CD4-positive, alpha-beta T cell treated with Interleukin-12 subunit alpha and Interleukin-12 subunit beta, for 1 hour (primary cell): ENCODE data around the gene ZNF469.
"Not testable (repeated sequence)": the region's sequence is repeated elsewhere in the genome, so short reads cannot be mapped to it uniquely, and the experiment has no call there.

Experiments
- DNase-seq: peaks from one replicate; pipeline ENCODE4 v3.0.0-alpha.2; 2020

Gene ZNF469

GRCh38 chr16:88359008-88359407 lies 23.8 kb upstream of the ZNF469 start:
- no peak for DNase-seq

DNA sequence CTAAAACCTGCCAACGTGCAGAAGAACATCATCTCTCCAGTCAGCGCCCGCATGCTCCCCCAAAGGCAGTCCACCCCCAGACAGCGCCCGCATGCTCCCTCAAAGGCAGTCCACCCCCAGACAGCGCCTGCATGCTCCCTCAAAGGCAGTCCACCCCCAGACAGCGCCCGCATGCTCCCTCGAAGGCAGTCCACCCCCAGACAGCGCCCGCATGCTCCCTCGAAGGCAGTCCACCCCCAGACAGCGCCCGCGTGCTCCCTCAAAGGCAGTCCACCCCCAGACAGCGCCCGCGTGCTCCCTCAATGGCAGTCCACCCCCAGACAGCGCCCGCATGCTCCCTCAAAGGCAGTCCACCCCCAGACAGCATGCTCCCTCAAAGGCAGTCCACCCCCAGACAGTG lies 22.4 kb upstream of the ZNF469 start:
- DNase-seq: not testable (repeated sequence)

DNA sequence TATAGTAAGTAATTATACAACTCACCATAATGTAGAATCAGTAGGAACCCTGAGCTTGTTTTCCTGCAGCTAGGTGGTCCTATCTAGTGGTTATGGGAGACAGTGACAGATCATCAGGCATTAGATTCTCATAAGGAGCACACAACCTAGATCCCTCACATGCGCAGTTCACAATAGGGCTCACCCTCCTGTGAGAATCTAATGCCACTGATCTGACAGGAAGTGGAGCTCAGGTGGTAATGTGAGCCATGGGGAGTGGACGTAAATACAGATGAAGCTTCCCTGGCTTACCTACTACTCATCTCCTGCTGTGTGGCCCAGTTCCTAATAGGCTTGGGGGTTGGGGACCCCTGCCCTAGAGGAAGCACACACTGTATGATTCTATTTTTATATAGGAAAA lies 21.8 kb upstream of the ZNF469 start:
- no peak for DNase-seq

GRCh38 chr16:88361775-88362174 lies 21.0 kb upstream of the ZNF469 start:
- DNase-seq: no peak

- no peak for DNase-seq
These were observed 19.4 kb upstream of the ZNF469 start for GRCh38 chr16:88363239-88363891.

GRCh38 chr16:88365244-88365865 lies 17.4 kb upstream of the ZNF469 start:
- no peak for DNase-seq

GRCh38 chr16:88366032-88366703 lies 16.6 kb upstream of the ZNF469 start:
- DNase-seq: no peak

GRCh38 chr16:88366704-88367047 lies 16.1 kb upstream of the ZNF469 start:
- DNase-seq: no peak

DNA sequence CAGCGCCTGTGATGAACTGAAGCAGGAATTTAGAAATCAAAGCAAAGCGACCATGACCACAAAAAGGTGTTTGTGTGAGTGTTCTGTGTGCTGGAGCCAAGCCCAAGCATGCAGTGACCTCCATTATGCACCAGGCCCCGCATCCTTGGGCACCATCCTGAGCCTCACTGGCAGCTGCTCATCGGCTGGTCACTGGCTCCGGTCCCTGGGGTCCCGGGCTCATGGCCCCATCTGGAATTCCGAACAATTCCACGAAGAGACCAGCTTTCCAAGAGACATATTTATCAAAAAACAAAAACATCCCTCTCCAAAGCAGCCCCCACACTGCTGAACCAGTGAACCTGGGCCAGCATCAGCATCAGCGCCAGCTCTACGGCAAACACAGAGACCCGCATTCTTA lies 15.2 kb upstream of the ZNF469 start:
- DNase-seq: no peak

DNA sequence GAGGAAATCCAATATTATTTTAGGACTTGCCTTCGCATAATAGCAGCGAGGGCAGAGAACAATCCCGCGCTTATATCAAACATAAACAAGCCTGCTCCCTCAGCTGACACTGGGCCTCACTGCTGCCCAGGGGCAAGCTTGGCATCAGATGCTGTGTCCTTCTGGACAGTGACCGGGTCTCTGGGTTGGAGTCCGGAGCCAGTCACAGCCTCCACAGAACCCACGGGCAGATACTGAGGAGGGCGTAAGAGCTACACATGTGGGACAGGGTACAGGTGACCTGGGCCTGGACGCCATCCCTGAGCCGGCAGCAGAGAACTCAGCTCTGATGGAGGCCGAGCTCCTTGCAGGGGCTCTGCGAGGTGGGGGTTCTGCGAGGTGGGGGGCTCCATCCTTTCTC lies 14.7 kb upstream of the ZNF469 start:
- DNase-seq: no peak

DNA sequence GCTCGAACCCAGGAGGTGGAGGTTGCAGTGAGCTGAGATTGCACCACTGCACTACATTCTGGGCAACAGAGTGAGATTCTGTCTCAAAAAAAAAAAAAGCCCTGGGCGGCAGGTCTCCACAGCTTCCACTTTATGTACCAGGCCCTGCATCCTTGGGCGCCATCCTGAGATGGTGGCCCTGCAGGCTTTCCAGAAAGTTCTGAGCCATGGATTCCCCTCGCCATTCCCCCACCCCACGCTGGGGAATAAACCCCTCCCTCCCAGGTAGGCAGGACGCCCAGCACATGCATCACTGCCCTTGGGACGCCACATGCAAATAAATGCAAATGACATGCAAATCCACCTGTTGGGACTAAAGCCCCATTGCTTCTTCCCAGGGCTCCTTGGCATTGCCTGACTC lies 13.8 kb upstream of the ZNF469 start:
- no peak for DNase-seq

DNA sequence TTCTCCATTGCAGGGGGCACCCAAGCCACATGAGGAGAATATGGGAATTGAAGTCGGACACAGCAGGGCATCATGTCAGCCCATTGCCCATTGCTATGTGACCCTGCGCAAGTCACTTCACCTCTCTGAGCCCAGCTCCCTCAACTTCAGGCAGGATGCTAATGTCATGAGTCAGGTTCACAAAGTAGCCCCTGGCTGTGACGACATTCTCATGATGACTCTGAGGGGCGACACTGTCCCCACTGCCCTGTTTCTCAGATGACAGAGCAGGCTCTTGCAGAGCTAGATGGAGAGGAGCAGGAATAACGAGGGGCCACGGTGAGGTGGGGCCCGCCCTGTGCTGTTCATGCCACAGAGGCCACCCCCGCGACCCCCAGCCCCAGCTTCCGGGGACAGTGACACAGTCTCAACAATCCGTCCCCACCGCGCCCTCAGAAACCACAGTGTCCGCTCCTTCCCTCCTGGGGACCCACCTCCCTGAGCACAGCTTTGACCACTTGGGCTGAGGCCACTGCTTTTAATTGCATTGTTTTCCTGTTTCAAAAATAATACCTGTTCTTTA lies 13.2 kb upstream of the ZNF469 start:
- no peak for DNase-seq

- no peak for DNase-seq
These were observed 12.4 kb upstream of the ZNF469 start for GRCh38 chr16:88370365-88370764.

DNA sequence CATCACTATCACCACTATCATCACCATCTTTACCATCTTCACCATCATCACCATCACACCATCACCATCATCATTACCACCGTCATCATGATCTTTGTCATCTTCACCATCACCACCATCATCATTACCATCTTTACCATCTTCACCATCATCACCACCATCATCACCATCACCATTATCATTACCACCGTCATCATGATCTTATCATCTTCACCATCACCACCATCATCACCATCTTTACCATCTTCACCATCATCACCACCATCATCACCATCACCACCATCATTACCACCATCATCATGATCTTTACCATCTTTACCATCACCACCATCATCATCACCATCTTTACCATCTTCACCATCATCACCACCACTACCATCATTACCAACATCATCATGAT lies 10.2 kb upstream of the ZNF469 start:
- no peak for DNase-seq

- no peak for DNase-seq
These were observed 9.5 kb upstream of the ZNF469 start for GRCh38 chr16:88373211-88373610.

DNA sequence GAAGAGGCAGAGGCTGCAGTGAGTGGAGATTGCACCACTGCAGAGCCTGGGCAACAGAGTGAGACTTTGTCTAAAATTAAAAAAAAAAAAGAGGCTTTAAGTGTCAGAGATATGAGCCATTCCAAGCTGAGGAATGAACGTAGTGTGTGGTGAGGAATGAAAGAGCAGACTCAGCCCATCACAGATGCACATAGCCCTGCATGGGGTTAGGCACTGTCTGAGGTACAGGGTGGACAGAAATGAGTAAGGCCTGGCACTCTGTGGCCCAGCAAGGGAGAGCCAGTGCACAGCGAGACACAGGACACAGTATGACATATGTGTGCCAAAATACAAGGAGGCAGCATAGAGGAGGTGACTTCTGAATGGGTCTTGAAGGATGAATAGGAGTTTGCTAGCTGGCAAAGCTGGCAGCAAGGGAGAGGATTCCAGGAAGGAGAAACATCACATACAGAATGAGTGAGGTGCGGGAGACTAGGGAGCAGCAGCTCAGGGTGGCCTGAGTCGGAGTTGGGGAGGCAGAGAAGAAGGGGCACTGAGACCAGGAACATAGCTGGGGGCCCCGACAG lies 8.7 kb upstream of the ZNF469 start:
- no peak for DNase-seq

DNA sequence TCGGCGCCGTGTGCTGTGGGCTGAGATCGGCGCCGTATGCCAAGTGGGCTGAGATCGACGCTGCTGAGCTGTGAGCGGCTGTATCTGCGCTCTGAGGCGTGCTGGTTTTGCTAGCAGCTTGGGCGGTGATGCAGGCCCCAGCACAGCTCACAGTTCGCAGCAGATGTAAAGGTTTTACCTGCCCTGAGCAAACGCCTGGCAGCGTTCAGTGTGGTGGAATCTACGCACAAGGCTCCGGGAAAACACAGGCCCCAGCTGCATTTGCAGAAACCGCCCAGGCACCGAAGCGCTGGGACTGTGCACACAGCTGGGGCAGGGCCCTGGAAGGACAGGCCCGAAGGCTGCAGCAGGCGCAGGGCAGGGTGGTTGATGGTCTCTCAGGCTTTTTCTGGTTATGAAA lies 8.0 kb upstream of the ZNF469 start:
- DNase-seq: no peak

DNA sequence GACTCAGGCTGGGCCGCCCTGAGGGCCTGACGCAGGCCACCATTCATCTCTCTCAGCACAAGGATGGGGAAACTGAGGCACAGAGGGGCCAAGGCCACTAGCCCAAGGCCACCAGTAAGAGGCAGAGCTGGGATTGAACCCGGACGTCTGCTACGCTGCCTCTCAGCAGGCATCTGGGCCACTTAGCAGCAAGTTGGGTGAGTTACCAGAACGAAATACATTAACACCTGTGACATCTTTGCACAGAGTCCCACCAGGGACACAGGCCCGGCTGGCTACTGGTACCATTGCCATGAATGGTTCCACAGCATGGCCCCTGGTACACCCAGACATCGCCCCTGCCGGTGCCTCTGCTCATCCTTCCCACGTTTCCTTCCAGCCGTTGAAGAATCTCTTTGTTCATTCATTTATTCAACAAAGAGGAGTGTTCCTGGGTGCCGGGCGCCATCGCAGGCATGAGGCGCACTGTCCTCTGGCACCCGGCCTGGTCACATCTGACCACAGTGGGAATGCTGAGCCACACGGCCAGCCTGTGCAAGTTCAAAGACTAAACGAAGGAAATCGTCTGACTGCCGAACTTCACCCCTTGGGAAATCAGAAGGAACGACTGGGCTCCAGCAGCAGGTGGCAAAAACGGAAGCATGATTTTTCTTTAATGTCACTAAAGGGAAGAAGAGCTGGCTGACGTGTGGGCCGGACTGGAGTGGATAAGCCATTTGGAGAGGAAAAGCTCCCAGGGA lies 7.4 kb upstream of the ZNF469 start:
- DNase-seq: no peak

DNA sequence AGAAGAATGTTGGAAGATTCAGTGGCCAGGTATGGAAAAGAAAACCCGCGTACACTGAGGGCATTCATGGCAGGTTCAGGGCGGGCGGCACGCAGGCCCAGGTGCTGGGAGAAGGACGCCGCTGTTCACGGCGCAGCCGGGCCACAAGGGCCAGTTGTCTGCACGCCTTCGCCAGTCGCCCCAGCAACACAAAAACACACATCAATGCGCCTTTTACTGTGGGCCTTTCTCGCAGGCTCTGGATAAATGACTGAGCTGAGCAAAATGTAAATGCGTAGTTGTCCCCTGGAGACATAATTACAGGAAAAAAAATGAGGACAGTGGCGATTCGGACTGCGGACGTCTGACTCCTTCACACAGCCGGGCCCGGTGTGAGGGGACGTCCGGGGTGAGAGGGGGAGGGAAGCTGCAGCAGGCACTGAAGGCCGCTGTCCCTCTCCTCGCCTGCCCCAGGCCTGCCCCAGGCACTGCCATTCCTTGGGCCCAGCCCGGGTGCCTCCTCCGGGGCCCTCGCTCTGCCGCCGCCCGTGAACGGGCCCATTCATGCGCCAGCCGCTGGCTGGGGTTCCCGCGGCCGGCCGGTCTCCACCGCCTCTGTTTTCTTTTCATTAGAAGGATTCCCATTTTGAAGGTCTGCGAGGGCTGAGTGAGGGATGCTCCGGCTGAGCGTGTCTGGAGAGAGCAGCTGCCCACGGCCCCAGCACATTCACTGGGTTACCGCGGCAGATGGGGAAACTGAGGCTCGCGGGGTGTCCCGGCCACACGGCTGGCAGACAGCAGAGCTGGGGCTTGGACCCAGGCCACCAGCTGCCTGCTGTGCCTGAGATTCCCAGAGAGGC lies 6.5 kb upstream of the ZNF469 start:
- DNase-seq: no peak

- no peak for DNase-seq
These were observed 5.7 kb upstream of the ZNF469 start for GRCh38 chr16:88376835-88377726.

GRCh38 chr16:88377961-88378360 lies 4.8 kb upstream of the ZNF469 start:
- DNase-seq: no peak
